KMS-11 (cell line): Measurements from ENCODE around the gene CENPH.

Source experiments
- H2AFZ ChIP-seq: fragments of 200-600 bp; sonication (generic); 2 replicates; pipeline ENCODE4 v1.6.1; 2016; ENCODE audit warnings: antibody characterized with exemption, mixed run types, low read depth
- H3K27ac ChIP-seq: fragments of 200-600 bp; sonication (generic); 2 replicates; pipeline ENCODE4 v1.6.1; 2016; ENCODE audit warnings: mild to moderate bottlenecking, mixed run types
- H3K27me3 ChIP-seq: fragments of 200-600 bp; sonication (generic); 2 replicates; pipeline ENCODE4 v1.6.1; 2017; ENCODE audit warnings: mild to moderate bottlenecking, low read depth, mixed run types, moderate library complexity; ENCODE audit not compliant: insufficient read depth
- H3K36me3 ChIP-seq: fragments of 200-600 bp; sonication (generic); 2 replicates; pipeline ENCODE4 v1.6.1; 2017; ENCODE audit warnings: mild to moderate bottlenecking, mixed run types; ENCODE audit not compliant: insufficient read depth
- H3K4me1 ChIP-seq: fragments of 200-600 bp; sonication (generic); 2 replicates; pipeline ENCODE4 v1.6.1; 2016; ENCODE audit warnings: mild to moderate bottlenecking, low read depth, mixed run types; ENCODE audit not compliant: poor library complexity, severe bottlenecking
- H3K4me2 ChIP-seq: fragments of 200-600 bp; sonication (generic); 2 replicates; pipeline ENCODE4 v1.7.0; 2016; ENCODE audit warnings: mild to moderate bottlenecking, mixed run types
- H3K4me3 ChIP-seq: fragments of 200-600 bp; sonication (generic); IDR thresholded peaks from 2 replicates; pipeline ENCODE4 v1.6.1; 2017; ENCODE audit warnings: low read depth, low read length, mixed read lengths; ENCODE audit not compliant: insufficient read depth
- H3K79me2 ChIP-seq: fragments of 200-600 bp; sonication (generic); 2 replicates; pipeline ENCODE4 v1.6.1; 2016; ENCODE audit warnings: low read depth, mixed run types; ENCODE audit not compliant: insufficient read depth
- H3K9ac ChIP-seq: fragments of 200-600 bp; sonication (generic); 2 replicates; pipeline ENCODE4 v1.6.1; 2016; ENCODE audit warnings: mild to moderate bottlenecking, mixed run types
- H4K20me1 ChIP-seq: fragments of 200-600 bp; sonication (generic); 2 replicates; pipeline ENCODE4 v1.6.1; 2016; ENCODE audit warnings: mild to moderate bottlenecking, mixed run types; ENCODE audit not compliant: insufficient read depth
- CTCF ChIP-seq: fragments of 200-600 bp; sonication (generic); conservative IDR thresholded peaks from 2 replicates; pipeline ENCODE4 v1.6.1; 2017; ENCODE audit warnings: low read depth, mild to moderate bottlenecking, antibody characterized with exemption, low read length, moderate library complexity, mixed read lengths

CENPH gene

GRCh38 chr5:69166686-69167492 lies 22.5 kb upstream of the CENPH start, which contains the start of gene CCNB1:
TSS of gene CCNB1 (plus strand) at chr5:69167150. CDS start at chr5:69167263, 113 bp downstream.
- H3K27me3 ChIP-seq: no peaks in the 10 kb centered on the region
- peaks cover 8% of the 10 kb centered on the region; the same call in 1 of the 2 replicates for H3K36me3 ChIP-seq
- peak within 1 kb of the TSS; percentile 38 for H3K4me3 ChIP-seq
- H2AFZ ChIP-seq: peak within 1 kb of the TSS; percentile 89
- peaks cover 42% of the 10 kb centered on the region for H3K79me2 ChIP-seq
- peak within 1 kb of the TSS; percentile 85 for H3K4me2 ChIP-seq
- peaks cover 27% of the 10 kb centered on the region for H3K4me1 ChIP-seq
- peak within 1 kb of the TSS; percentile 79 for H3K27ac ChIP-seq
- TF ChIP-seq CTCF: no peak
- H3K9ac ChIP-seq: peak within 1 kb of the TSS; percentile 83
- no peaks in the 10 kb centered on the region for H4K20me1 ChIP-seq

- Histone ChIP-seq H3K9ac (peak overlapping the region; percentile 83), H2AFZ (peak overlapping the region; percentile 89), H3K4me3 (peak overlapping the region; percentile 38), H4K20me1 (no peaks in the 10 kb centered on the region), H3K4me2 (peak overlapping the region; percentile 85), H3K4me1 (peaks cover 27% of the 10 kb centered on the region), H3K36me3 (peaks cover 12% of the 10 kb centered on the region; the same call in 1 of the 2 replicates), H3K27ac (peak overlapping the region; percentile 79), H3K79me2 (peaks cover 43% of the 10 kb centered on the region), H3K27me3 (no peaks in the 10 kb centered on the region)
- TF ChIP-seq CTCF: no peak
Measured at GRCh38 chr5:69167493-69167855, 21.9 kb upstream of the CENPH start.

GRCh38 chr5:69167929-69168328 lies 21.5 kb upstream of the CENPH start:
- Histone ChIP-seq H3K4me3 (peak overlapping the region; percentile 38), H3K27ac (peak overlapping the region; percentile 79), H3K4me1 (peaks cover 27% of the 10 kb centered on the region), H2AFZ (peak overlapping the region; percentile 89; the same call in 1 of the 2 replicates), H3K36me3 (peaks cover 12% of the 10 kb centered on the region; the same call in 1 of the 2 replicates), H3K79me2 (peaks cover 43% of the 10 kb centered on the region), H4K20me1 (no peaks in the 10 kb centered on the region), H3K27me3 (no peaks in the 10 kb centered on the region), H3K4me2 (peak overlapping the region; percentile 85), H3K9ac (peak overlapping the region; percentile 83)
- no peak for TF ChIP-seq CTCF

GRCh38 chr5:69170495-69170894 lies 18.9 kb upstream of the CENPH start:
- Histone ChIP-seq H3K27ac (no peak overlapping the region), H3K4me1 (peaks cover 27% of the 10 kb centered on the region), H4K20me1 (no peaks in the 10 kb centered on the region), H3K27me3 (no peaks in the 10 kb centered on the region), H3K79me2 (peaks cover 43% of the 10 kb centered on the region), H3K4me2 (no peak overlapping the region), H2AFZ (no peak overlapping the region), H3K4me3 (no peak overlapping the region), H3K36me3 (peaks cover 19% of the 10 kb centered on the region; the same call in 1 of the 2 replicates), H3K9ac (no peak overlapping the region)
- TF ChIP-seq CTCF: no peak
